ENCODE results near the gene MTERF2.

Gene MTERF2

GRCh38 chr12:106994579-106995220 lies 7.8 kb upstream of the MTERF2 start:
- in situ Hi-C loops (cut with MboI; ENCODE audit: low sequenced_read_pairs): no loop called here

- in situ Hi-C loops (cut with MboI; ENCODE audit: low sequenced_read_pairs): no loop called here
Measured at GRCh38 chr12:106987846-106988245, 900 bp upstream of the MTERF2 start.

GRCh38 chr12:106986135-106986534 lies 811 bp downstream of the MTERF2 start:
- in situ Hi-C loops (cut with MboI; ENCODE audit: low sequenced_read_pairs): no loop called here

GRCh38 chr12:106985479-106985878 lies 1.5 kb downstream of the MTERF2 start:
- in situ Hi-C loops (cut with MboI; ENCODE audit: low sequenced_read_pairs): no loop called here

GRCh38 chr12:106984588-106985137 lies 2.3 kb downstream of the MTERF2 start:
- in situ Hi-C loops (cut with MboI; ENCODE audit: low sequenced_read_pairs): no loop called here

GRCh38 chr12:106982229-106982628 lies 4.7 kb downstream of the MTERF2 start:
- in situ Hi-C loops (cut with MboI; ENCODE audit: low sequenced_read_pairs): no loop called here

GRCh38 chr12:106981788-106982187 lies 5.2 kb downstream of the MTERF2 start:
- in situ Hi-C loops (cut with MboI; ENCODE audit: low sequenced_read_pairs): no loop called here

- in situ Hi-C loops (cut with MboI; ENCODE audit: low sequenced_read_pairs): no loop called here
Measured at GRCh38 chr12:106980944-106981343, 6.0 kb downstream of the MTERF2 start.

GRCh38 chr12:106978035-106978800 lies 8.7 kb downstream of the MTERF2 start:
- in situ Hi-C loops (cut with MboI; ENCODE audit: low sequenced_read_pairs): no loop called here

GRCh38 chr12:106976668-106977067 lies 10.3 kb downstream of the MTERF2 start:
- in situ Hi-C loops (cut with MboI; ENCODE audit: low sequenced_read_pairs): no loop called here

- in situ Hi-C loops (cut with MboI; ENCODE audit: low sequenced_read_pairs): no loop called here
Measured at GRCh38 chr12:106975993-106976658, 10.8 kb downstream of the MTERF2 start.

- in situ Hi-C loops (cut with MboI; ENCODE audit: low sequenced_read_pairs): no loop called here
Measured at GRCh38 chr12:106975098-106975497, 11.8 kb downstream of the MTERF2 start.

- in situ Hi-C loops (cut with MboI; ENCODE audit: low sequenced_read_pairs): no loop called here
Measured at GRCh38 chr12:106974511-106974910, 12.4 kb downstream of the MTERF2 start.

- in situ Hi-C loops (cut with MboI; ENCODE audit: low sequenced_read_pairs): no loop called here
Measured at GRCh38 chr12:106973545-106973944, 13.4 kb downstream of the MTERF2 start.

GRCh38 chr12:106971065-106971464 lies 15.9 kb downstream of the MTERF2 start:
- in situ Hi-C loops (cut with MboI; ENCODE audit: low sequenced_read_pairs): no loop called here

GRCh38 chr12:106964526-106964925 lies 22.4 kb downstream of the MTERF2 start:
- in situ Hi-C loops (cut with MboI; ENCODE audit: low sequenced_read_pairs): no loop called here

- in situ Hi-C loops (cut with MboI; ENCODE audit: low sequenced_read_pairs): no loop called here
Measured at GRCh38 chr12:106962286-106962685, 24.7 kb downstream of the MTERF2 start.

- in situ Hi-C loops (cut with MboI; ENCODE audit: low sequenced_read_pairs): no loop called here
Measured at GRCh38 chr12:106960443-106960842, 26.5 kb downstream of the MTERF2 start.

- in situ Hi-C loops (cut with MboI; ENCODE audit: low sequenced_read_pairs): no loop called here
Measured at GRCh38 chr12:106957583-106957982, 29.4 kb downstream of the MTERF2 start.

- in situ Hi-C loops (cut with MboI; ENCODE audit: low sequenced_read_pairs): no loop called here
Measured at GRCh38 chr12:106956048-106956578, 30.8 kb downstream of the MTERF2 start.

GRCh38 chr12:106955377-106956047 lies 31.4 kb downstream of the MTERF2 start, which contains the start of gene TMEM263:
TSS of gene TMEM263 (plus strand) at chr12:106955907. CDS start at chr12:106967117, 11,210 bp downstream.
- in situ Hi-C loops (cut with MboI; ENCODE audit: low sequenced_read_pairs): no loop called here
